ENCODE data around the gene MAST2. TPM values are rescaled to one million over a fixed set of nuclear protein-coding genes. Genes with fewer than 3 reads are reported as not detected.

The MAST2 gene
- total RNA-seq, 1 experiment from 2014 or later = 37.2 TPM

DNA sequence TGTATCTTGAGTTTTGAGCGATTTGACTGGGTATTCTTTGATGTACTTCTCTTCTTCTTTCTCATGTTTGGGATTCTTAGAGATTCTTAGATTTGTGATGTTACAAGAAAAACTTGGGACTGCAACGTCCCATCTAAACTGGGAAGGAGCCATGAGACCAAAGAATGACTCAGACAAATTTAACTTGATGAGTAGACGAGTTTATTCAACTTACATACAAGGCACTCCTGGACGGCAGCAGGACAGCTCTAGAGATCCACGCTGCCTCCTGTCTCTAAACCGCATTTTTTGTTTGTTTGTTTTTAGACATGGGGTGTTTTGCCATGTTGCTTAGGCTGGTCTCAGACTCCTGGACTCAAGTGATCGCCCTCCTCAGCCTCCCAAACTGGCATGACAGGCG, 191.9 kb downstream of the MAST2 start:
- H3K9me3 Mint-ChIP-seq = peaks cover 20% of the 10 kb centered on the region
- no peak overlapping the region for H3K4me3 Mint-ChIP-seq
- CTCF ChIA-PET = no interaction called here
- no peaks in the 10 kb centered on the region for H3K27me3 Mint-ChIP-seq (ENCODE audit: low read depth)
- no peak for ATAC-seq
- DNase-seq (ENCODE audit: low spot score) = no peak
- POLR2A ChIA-PET = no interaction called here
- TF ChIP-seq, protein P1, sequence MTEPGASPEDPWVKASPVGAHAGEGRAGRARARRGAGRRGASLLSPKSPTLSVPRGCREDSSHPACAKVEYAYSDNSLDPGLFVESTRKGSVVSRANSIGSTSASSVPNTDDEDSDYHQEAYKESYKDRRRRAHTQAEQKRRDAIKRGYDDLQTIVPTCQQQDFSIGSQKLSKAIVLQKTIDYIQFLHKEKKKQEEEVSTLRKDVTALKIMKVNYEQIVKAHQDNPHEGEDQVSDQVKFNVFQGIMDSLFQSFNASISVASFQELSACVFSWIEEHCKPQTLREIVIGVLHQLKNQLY (CRISPR knock-in tag; IDR thresholded peaks at IDR 0.05) = no peak
- TF ChIP-seq SP1 (CRISPR knock-in tag; conservative IDR thresholded peaks at IDR 0.05) = no peak
- no peak for TF ChIP-seq TCF7 (CRISPR knock-in tag; IDR thresholded peaks at IDR 0.05; ENCODE audit: low read depth)
- no peak for TF ChIP-seq TEAD1 (CRISPR knock-in tag; IDR thresholded peaks at IDR 0.05)
- no peak for TF ChIP-seq GTF2I (CRISPR knock-in tag; conservative IDR thresholded peaks at IDR 0.05)
- TF ChIP-seq, protein P2, sequence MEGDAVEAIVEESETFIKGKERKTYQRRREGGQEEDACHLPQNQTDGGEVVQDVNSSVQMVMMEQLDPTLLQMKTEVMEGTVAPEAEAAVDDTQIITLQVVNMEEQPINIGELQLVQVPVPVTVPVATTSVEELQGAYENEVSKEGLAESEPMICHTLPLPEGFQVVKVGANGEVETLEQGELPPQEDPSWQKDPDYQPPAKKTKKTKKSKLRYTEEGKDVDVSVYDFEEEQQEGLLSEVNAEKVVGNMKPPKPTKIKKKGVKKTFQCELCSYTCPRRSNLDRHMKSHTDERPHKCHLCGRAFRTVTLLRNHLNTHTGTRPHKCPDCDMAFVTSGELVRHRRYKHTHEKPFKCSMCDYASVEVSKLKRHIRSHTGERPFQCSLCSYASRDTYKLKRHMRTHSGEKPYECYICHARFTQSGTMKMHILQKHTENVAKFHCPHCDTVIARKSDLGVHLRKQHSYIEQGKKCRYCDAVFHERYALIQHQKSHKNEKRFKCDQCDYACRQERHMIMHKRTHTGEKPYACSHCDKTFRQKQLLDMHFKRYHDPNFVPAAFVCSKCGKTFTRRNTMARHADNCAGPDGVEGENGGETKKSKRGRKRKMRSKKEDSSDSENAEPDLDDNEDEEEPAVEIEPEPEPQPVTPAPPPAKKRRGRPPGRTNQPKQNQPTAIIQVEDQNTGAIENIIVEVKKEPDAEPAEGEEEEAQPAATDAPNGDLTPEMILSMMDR (IDR thresholded peaks at IDR 0.05) = no peak
- TF ChIP-seq NR1H2 (CRISPR knock-in tag; IDR thresholded peaks at IDR 0.05) = no peak
- TF ChIP-seq, protein P3, sequence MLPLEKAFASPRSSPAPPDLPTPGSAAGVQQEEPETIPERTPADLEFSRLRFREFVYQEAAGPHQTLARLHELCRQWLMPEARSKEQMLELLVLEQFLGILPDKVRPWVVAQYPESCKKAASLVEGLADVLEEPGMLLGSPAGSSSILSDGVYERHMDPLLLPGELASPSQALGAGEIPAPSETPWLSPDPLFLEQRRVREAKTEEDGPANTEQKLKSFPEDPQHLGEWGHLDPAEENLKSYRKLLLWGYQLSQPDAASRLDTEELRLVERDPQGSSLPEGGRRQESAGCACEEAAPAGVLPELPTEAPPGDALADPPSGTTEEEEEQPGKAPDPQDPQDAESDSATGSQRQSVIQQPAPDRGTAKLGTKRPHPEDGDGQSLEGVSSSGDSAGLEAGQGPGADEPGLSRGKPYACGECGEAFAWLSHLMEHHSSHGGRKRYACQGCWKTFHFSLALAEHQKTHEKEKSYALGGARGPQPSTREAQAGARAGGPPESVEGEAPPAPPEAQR (CRISPR knock-in tag; IDR thresholded peaks at IDR 0.05) = no peak
- TF ChIP-seq, protein P4, sequence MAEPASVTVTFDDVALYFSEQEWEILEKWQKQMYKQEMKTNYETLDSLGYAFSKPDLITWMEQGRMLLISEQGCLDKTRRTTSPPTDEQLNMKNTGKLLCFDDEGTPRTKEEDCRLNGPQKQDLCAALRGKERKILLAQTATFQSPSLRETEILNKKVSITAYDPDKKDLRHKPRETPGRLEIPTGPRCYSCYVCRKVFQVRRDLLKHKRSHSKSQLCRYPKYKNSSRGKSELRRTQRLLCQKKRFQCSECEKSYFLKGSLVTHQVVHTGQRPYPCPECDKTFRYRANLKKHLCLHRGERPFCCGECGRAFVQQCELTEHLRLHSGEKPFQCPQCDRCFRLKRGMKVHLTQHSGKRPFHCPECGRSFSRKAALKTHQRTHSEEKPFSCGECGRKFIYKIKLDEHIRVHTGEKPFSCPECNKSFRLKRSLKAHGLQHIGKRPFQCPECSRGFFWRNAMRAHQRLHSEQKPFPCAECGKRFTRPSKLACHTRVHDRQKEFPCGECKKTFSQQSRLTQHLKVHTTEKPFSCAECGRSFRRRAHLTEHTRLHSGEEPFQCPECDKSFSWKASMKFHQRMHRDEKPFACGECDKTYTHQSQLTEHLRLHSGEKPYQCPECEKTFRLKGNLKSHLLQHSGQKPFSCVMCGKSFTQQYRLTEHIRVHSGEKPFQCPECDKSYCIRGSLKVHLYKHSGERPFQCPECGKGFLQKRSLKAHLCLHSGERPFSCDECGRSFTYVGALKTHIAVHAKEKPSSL (CRISPR knock-in tag; conservative IDR thresholded peaks at IDR 0.05) = no peak
- no peak for TF ChIP-seq MYBL2 (CRISPR knock-in tag; IDR thresholded peaks at IDR 0.05)
- H3K4me1 Mint-ChIP-seq = peaks cover 10% of the 10 kb centered on the region
- H3K27ac Mint-ChIP-seq = peak overlapping the region; percentile 86
- peaks cover 16% of the 10 kb centered on the region for H3K36me3 Mint-ChIP-seq

DNA sequence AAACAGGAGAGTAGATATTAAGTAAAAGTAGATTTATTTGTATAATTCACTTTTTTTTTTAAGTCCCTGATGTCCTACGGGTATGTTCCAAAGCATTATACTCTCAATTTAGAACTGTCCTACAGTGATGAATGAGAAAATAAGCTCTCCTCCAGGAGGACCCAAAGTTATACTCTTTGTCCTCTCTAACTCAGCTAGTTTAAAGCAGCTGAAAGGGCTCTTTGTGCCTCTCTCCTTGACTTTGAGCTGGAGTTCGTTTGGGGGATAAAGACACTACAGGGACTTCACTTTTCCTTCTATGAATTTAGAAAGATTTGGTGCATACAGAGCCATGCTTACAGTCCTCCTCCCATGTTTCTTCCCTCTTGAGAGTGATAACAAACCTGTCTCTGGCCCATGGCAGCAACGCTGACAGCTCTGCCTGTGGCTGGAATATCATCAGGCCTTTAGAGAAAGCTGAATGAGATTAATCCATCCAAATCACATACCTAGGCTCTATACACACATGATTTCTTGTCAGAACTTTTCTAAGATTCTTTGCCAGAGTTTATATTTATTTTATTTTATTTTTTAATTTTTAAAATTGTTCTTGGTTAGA, 194.7 kb downstream of the MAST2 start:
- Mint-ChIP-seq H3K9me3 (no peaks in the 10 kb centered on the region), H3K4me1 (peaks cover 20% of the 10 kb centered on the region), H3K4me3 (no peak overlapping the region), H3K36me3 (no peaks in the 10 kb centered on the region), H3K27me3 (ENCODE audit: low read depth) (no peaks in the 10 kb centered on the region), H3K27ac (peak overlapping the region; percentile 2; the same call in 1 of the 2 replicates)
- DNase-seq (ENCODE audit: low spot score) = no peak
- TF ChIP-seq RELA (CRISPR knock-in tag; IDR thresholded peaks at IDR 0.05; ENCODE audit: borderline replicate concordance) (no peak), ESRRA (CRISPR knock-in tag; IDR thresholded peaks at IDR 0.05; ENCODE audit: borderline replicate concordance) (no peak), ZNF121 (CRISPR knock-in tag; IDR thresholded peaks at IDR 0.05) (no peak), ZNF396 (CRISPR knock-in tag; IDR thresholded peaks at IDR 0.05; ENCODE audit: borderline replicate concordance) (no peak)
- TF ChIP-seq, protein P5, sequence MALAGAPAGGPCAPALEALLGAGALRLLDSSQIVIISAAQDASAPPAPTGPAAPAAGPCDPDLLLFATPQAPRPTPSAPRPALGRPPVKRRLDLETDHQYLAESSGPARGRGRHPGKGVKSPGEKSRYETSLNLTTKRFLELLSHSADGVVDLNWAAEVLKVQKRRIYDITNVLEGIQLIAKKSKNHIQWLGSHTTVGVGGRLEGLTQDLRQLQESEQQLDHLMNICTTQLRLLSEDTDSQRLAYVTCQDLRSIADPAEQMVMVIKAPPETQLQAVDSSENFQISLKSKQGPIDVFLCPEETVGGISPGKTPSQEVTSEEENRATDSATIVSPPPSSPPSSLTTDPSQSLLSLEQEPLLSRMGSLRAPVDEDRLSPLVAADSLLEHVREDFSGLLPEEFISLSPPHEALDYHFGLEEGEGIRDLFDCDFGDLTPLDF (CRISPR knock-in tag; IDR thresholded peaks at IDR 0.05) = no peak
- TF ChIP-seq, protein P2 (IDR thresholded peaks at IDR 0.05) = no peak
- no peak for ATAC-seq
- ChIA-PET POLR2A (interaction anchor here (0.7 kb wide), 1 partner anchor 101 kb away, joined by 3 read pairs; no protein-coding TSS in a partner anchor), CTCF (no interaction called here)
